HL-60 (cell line): ENCODE measurements around the gene LRMDA.

Experiments
- DNase-seq, 2 experiments: peaks; one replicate each; pipeline ENCODE4 v3.0.0-alpha.2; 2010 to 2020; ENCODE audit warnings: low read depth in 1 of 2, low spot score in 1 of 2
- H3K27ac ChIP-seq: fragments of 250-450 bp; sonication (Bioruptor Pico); replicated peaks from 2 replicates; pipeline ENCODE4 v1.5.1; 2020; ENCODE audit warnings: mild to moderate bottlenecking, moderate library complexity
- H3K27me3 ChIP-seq: fragments of 250-450 bp; sonication (Bioruptor Pico); 2 replicates; pipeline ENCODE4 v1.5.1; 2021; ENCODE audit warnings: mild to moderate bottlenecking, moderate library complexity; ENCODE audit not compliant: insufficient read depth, poor library complexity, severe bottlenecking
- H3K4me3 ChIP-seq: replicated peaks from 2 replicates; pipeline ENCODE4 v1.5.1; 2011; ENCODE audit warnings: mild to moderate bottlenecking, control low read depth, low read length; ENCODE audit not compliant: insufficient read depth
- CTCF ChIP-seq: IDR thresholded peaks from one replicate; pipeline ENCODE4 v1.5.1; 2011; ENCODE audit warnings: low read length, control low read depth, inconsistent platforms; ENCODE audit not compliant: insufficient read depth
- GABPA ChIP-seq: IDR thresholded peaks from 2 replicates; pipeline ENCODE4 v1.6.1; 2012; ENCODE audit warnings: low read depth
- POLR2AphosphoS5 ChIP-seq: IDR thresholded peaks from 2 replicates; pipeline ENCODE4 v1.6.1; 2012; ENCODE audit warnings: low read depth
- REST ChIP-seq: IDR thresholded peaks from 2 replicates; pipeline ENCODE4 v1.6.1; 2012; ENCODE audit warnings: low read depth; ENCODE audit not compliant: insufficient replicate concordance
- SPI1 ChIP-seq: IDR thresholded peaks from 2 replicates; pipeline ENCODE4 v1.6.1; 2012; ENCODE audit warnings: low read depth, mild to moderate bottlenecking, borderline replicate concordance

Gene LRMDA

DNA sequence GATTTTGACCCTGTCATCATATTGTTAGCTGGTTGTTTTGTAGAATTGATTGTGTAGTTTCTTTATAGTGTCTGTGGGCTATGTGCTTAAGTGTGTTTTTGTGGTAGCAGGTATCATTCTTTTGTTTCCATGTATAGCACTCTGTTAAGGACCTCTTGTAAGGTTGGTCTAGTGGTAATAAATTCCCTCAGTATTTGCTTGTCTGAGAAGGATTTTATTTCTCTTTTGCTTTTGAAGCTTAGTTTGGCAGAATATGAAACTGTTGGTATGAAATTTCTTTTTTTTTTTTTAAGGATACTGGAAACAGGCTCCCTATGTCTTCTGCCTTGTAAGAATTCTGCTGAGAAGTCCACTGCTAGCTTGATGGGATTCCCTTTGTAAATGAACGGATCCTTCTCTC lies 1073.4 kb downstream of the LRMDA start:
- TF ChIP-seq SPI1 (no peak), POLR2AphosphoS5 (no peak), REST (no peak), CTCF (no peak), GABPA (no peak)
- H3K27me3 ChIP-seq: no peaks in the 10 kb centered on the region
- H3K4me3 ChIP-seq: no peak overlapping the region
- no peak for DNase-seq
- H3K27ac ChIP-seq: no peak overlapping the region

- no peak for TF ChIP-seq GABPA
- no peak for TF ChIP-seq CTCF
- no peak for TF ChIP-seq POLR2AphosphoS5
- no peak for TF ChIP-seq REST
- TF ChIP-seq SPI1: no peak
- Histone ChIP-seq H3K27ac (no peak overlapping the region), H3K27me3 (no peaks in the 10 kb centered on the region), H3K4me3 (no peak overlapping the region)
- no peak for DNase-seq
These were observed 1078.0 kb downstream of the LRMDA start for GRCh38 chr10:76509446-76509845.

DNA sequence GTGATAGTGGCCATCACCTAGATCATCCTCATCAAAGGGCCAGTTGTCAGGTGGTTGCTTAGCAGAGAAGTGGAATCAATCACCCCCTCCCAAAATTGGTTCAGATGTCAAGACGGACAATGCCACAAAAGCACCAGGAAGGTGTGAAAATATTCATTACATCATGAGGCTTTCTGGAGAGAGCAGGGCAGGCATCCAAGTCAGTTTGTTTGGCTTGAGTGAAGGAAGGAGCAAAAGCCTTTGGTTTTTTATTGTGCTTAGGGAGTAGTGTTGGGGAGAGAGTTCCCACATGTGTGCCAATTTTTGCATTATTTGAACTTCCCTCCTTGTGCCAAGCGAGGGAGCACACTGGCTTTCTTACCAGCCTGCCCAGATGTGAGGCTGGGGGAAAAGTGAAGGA lies 1082.9 kb downstream of the LRMDA start:
- H3K27me3 ChIP-seq: no peaks in the 10 kb centered on the region
- DNase-seq: no peak
- no peak overlapping the region for H3K27ac ChIP-seq
- no peak overlapping the region for H3K4me3 ChIP-seq
- TF ChIP-seq CTCF: no peak
- no peak for TF ChIP-seq SPI1
- TF ChIP-seq GABPA: no peak
- no peak for TF ChIP-seq POLR2AphosphoS5
- no peak for TF ChIP-seq REST
